HepG2 (cell line): ENCODE measurements around the gene TNFAIP2. TPM values are rescaled to one million over a fixed set of nuclear protein-coding genes. Genes with fewer than 3 reads are reported as not detected.

Source experiments
- AGO2 ChIP-seq: fragments of 200-400 bp; formaldehyde crosslinking; optimal IDR thresholded peaks from 2 replicates; pipeline ENCODE3; 2017; ENCODE audit warnings: mild to moderate bottlenecking, low read depth, low read length, moderate library complexity
- GATAD2A ChIP-seq: IDR thresholded peaks from 2 replicates; pipeline ENCODE4 v1.6.1; 2016
- HNRNPK ChIP-seq: fragments of 200-400 bp; formaldehyde crosslinking; IDR thresholded peaks from 2 replicates; pipeline ENCODE4 v1.6.1; 2018; ENCODE audit warnings: low read length, low read depth, moderate library complexity, mild to moderate bottlenecking; ENCODE audit not compliant: poor library complexity, severe bottlenecking
- HNRNPLL ChIP-seq: fragments of 200-400 bp; formaldehyde crosslinking; IDR thresholded peaks from 2 replicates; pipeline ENCODE4 v1.6.1; 2017; ENCODE audit warnings: mild to moderate bottlenecking, low read depth, low read length; ENCODE audit not compliant: poor library complexity, severe bottlenecking
- MEF2D ChIP-seq: sonication (generic); formaldehyde crosslinking; IDR thresholded peaks from 2 replicates; pipeline ENCODE4 v1.5.1; 2020; ENCODE audit warnings: mild to moderate bottlenecking, missing genetic modification reagents
- POLR2A ChIP-seq, 2 experiments: IDR thresholded peaks; 2 replicates each; pipeline ENCODE4 v1.6.1; 2011; ENCODE audit warnings: low read depth in 2 of 2, low read length in 2 of 2, mild to moderate bottlenecking in 1 of 2, moderate library complexity in 1 of 2; ENCODE audit not compliant: insufficient read depth in 1 of 2
- RBFOX2 ChIP-seq: fragments of 200-400 bp; formaldehyde crosslinking; IDR thresholded peaks from 2 replicates; pipeline ENCODE4 v1.6.1; 2017; ENCODE audit warnings: low read depth, mild to moderate bottlenecking, low read length
- RNF2 ChIP-seq: fragments of 450-650 bp; conservative IDR thresholded peaks from 2 replicates; pipeline ENCODE4 v1.6.1; 2016; ENCODE audit warnings: low read depth
- SAFB2 ChIP-seq: sonication (generic); formaldehyde crosslinking; IDR thresholded peaks from 2 replicates; pipeline ENCODE4 v1.5.1; 2020; ENCODE audit warnings: missing genetic modification reagents, low read depth, mild to moderate bottlenecking, borderline replicate concordance
- ZC3H13 ChIP-seq: sonication (generic); formaldehyde crosslinking; IDR thresholded peaks from 2 replicates; pipeline ENCODE4 v1.8.1; 2023; ENCODE audit warnings: mild to moderate bottlenecking, missing genetic modification reagents, moderate library complexity
- ZEB1 ChIP-seq: IDR thresholded peaks from 2 replicates; pipeline ENCODE4 v1.6.1; 2012; ENCODE audit warnings: mild to moderate bottlenecking, low read depth, inconsistent platforms; ENCODE audit not compliant: insufficient replicate concordance
- ZFP41 ChIP-seq: sonication (generic); formaldehyde crosslinking; IDR thresholded peaks from 2 replicates; pipeline ENCODE4 v1.4.0; 2020; ENCODE audit warnings: mild to moderate bottlenecking, missing genetic modification reagents, borderline replicate concordance
- ZNF205 ChIP-seq: IDR thresholded peaks from 2 replicates; pipeline ENCODE4 v1.6.1; 2018; ENCODE audit warnings: missing biosample characterization, missing genetic modification reagents
- polyA plus RNA-seq, 8 experiments: library from polyadenylated mRNA; depleted of rRNA in 3 of 8; stranded (reverse) in 7 of 8; unstranded in 1 of 8; fragments of >200 nt; fragmentation: Illumina TruSeq in 4 of 8; extraction: Trizol in 4 of 8; gene quantifications; 2 replicates each; pipeline versions ENCODE4 v1.2.1 to v1.2.3, GENCODE V29; 2011 to 2016; ENCODE audit warnings: low read depth in 4 of 8, missing spikeins in 1 of 8, mixed read lengths in 1 of 8; ENCODE audit not compliant: insufficient read depth in 1 of 8
- total RNA-seq, 5 experiments: library from RNA; depleted of rRNA; stranded (reverse); fragments of >200 nt; fragmentation: Illumina TruSeq; extraction: Trizol; gene quantifications; 2 replicates each; pipeline ENCODE4 v1.2.3, GENCODE V29; 2016; ENCODE audit warnings: low read depth in 1 of 5
- TF ChIP-seq, protein P1 (sequence below): sonication (generic); formaldehyde crosslinking; IDR thresholded peaks from 2 replicates; pipeline ENCODE4 v1.5.0; 2020; ENCODE audit warnings: missing genetic modification reagents
- TF ChIP-seq, protein P2 (sequence below): sonication (generic); formaldehyde crosslinking; IDR thresholded peaks from 2 replicates; pipeline ENCODE4 v1.5.1; 2020; ENCODE audit warnings: missing genetic modification reagents, mild to moderate bottlenecking, borderline replicate concordance
- TF ChIP-seq, protein P3 (sequence below): sonication (generic); formaldehyde crosslinking; IDR thresholded peaks from 2 replicates; pipeline ENCODE4 v1.5.1; 2020; ENCODE audit warnings: mild to moderate bottlenecking, missing genetic modification reagents, moderate library complexity
- TF ChIP-seq, protein P4 (sequence below): sonication (generic); formaldehyde crosslinking; IDR thresholded peaks from 2 replicates; pipeline ENCODE4 v1.5.0; 2020; ENCODE audit warnings: mild to moderate bottlenecking, missing genetic modification reagents, moderate library complexity
- TF ChIP-seq, protein P5 (sequence below), 2 experiments: sonication (generic) in 1 of 2; formaldehyde crosslinking in 1 of 2; IDR thresholded peaks; 2 replicates each; pipeline versions ENCODE4 v1.4.0 to v1.6.1; 2018 to 2020; ENCODE audit warnings: missing genetic modification reagents in 2 of 2, borderline replicate concordance in 1 of 2, low read depth in 1 of 2, mild to moderate bottlenecking in 1 of 2, missing biosample characterization in 1 of 2

The TNFAIP2 gene
- total and polyA plus RNA-seq, 2 of the 13 experiments (the other 11 are each of a cell fraction or from before 2014, with no cell fraction given), result 0.46 to 1.5 TPM

DNA sequence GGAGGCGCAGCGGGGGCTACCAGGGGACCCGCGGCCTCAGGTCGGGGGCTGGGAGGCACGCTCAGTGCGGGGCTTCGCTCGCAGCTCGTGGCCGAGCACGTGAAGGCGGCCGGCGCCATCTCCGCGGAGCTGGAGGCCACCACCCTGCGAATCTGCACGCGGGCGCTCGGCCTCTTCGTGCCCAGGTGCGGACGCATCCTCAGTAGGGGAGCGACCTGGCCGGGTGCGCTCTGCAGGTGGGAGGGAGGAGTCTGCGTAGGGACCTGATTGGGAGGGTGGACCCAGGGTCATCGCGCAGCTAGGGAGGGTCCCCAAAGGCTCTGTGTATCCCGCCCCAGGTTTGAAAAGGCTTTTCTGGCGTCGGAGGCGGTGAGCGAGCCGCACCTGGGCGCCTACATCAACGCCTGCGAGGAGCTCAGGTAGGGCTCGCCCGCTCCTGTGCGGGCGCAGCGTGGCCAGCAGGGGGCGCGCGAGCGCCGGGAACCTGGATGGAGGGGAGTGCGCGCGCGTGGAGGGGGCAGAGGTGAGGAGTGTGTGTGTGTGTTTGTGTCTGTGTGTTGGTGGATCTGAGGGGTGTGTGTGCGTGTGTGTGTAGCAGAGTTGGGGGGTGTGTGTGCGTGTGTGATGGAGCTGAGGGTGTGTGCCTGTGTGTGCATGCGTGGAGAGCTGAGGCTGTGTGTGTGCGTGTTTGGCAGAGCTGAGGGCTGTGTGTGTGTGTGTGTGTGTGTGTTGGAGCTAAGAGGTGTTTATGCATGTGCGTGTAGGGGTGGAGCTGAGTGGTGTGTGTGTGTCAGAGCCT lies 18.4 kb upstream of the TNFAIP2 start (continued):
- TF ChIP-seq MEF2D (CRISPR knock-in tag) (0 out of 2 replicates have a peak, but pooled peaks have one; percentile 43), ZNF205 (CRISPR knock-in tag) (peak; percentile 41; the same call in 1 of the 2 replicates), RBFOX2 (peak; percentile 72), ZFP41 (CRISPR knock-in tag) (no peak), AGO2 (peak; percentile 97), HNRNPK (peak; percentile 82), ZEB1 (peak; percentile 70), RNF2 (no peak), ZC3H13 (CRISPR knock-in tag) (peak; percentile 85), POLR2A (IDR thresholded peaks at IDR 0.05; ENCODE audit: insufficient read depth in 1 of 2, low read depth in 2 of 2, low read length in 2 of 2) (peak in 1 of 2 experiments; percentile 47; a peak in 1 of 4 replicates), HNRNPLL (peak; percentile 3), SAFB2 (CRISPR knock-in tag) (0 out of 2 replicates have a peak, but pooled peaks have one; percentile 75), GATAD2A (CRISPR knock-in tag) (0 out of 2 replicates have a peak, but pooled peaks have one; percentile 39)
- TF ChIP-seq, protein P1, sequence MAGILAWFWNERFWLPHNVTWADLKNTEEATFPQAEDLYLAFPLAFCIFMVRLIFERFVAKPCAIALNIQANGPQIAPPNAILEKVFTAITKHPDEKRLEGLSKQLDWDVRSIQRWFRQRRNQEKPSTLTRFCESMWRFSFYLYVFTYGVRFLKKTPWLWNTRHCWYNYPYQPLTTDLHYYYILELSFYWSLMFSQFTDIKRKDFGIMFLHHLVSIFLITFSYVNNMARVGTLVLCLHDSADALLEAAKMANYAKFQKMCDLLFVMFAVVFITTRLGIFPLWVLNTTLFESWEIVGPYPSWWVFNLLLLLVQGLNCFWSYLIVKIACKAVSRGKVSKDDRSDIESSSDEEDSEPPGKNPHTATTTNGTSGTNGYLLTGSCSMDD, result no peak
- TF ChIP-seq, protein P2, sequence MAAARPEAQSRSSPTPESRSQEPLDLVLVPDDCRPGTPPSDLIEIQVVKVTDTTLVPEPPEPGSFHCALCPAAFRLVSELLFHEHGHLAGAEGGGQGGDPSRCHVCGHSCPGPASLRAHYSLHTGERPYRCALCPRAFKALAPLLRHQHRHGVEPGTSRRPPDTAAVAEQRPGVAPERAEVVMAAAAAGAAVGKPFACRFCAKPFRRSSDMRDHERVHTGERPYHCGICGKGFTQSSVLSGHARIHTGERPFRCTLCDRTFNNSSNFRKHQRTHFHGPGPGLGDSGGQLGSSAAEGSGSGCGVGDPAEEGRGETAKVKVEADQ (CRISPR knock-in tag), result 0 out of 2 replicates have a peak, but pooled peaks have one; percentile 38
- TF ChIP-seq, protein P3, sequence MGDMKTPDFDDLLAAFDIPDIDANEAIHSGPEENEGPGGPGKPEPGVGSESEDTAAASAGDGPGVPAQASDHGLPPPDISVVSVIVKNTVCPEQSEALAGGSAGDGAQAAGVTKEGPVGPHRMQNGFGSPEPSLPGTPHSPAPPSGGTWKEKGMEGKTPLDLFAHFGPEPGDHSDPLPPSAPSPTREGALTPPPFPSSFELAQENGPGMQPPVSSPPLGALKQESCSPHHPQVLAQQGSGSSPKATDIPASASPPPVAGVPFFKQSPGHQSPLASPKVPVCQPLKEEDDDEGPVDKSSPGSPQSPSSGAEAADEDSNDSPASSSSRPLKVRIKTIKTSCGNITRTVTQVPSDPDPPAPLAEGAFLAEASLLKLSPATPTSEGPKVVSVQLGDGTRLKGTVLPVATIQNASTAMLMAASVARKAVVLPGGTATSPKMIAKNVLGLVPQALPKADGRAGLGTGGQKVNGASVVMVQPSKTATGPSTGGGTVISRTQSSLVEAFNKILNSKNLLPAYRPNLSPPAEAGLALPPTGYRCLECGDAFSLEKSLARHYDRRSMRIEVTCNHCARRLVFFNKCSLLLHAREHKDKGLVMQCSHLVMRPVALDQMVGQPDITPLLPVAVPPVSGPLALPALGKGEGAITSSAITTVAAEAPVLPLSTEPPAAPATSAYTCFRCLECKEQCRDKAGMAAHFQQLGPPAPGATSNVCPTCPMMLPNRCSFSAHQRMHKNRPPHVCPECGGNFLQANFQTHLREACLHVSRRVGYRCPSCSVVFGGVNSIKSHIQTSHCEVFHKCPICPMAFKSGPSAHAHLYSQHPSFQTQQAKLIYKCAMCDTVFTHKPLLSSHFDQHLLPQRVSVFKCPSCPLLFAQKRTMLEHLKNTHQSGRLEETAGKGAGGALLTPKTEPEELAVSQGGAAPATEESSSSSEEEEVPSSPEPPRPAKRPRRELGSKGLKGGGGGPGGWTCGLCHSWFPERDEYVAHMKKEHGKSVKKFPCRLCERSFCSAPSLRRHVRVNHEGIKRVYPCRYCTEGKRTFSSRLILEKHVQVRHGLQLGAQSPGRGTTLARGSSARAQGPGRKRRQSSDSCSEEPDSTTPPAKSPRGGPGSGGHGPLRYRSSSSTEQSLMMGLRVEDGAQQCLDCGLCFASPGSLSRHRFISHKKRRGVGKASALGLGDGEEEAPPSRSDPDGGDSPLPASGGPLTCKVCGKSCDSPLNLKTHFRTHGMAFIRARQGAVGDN (CRISPR knock-in tag), result peak; percentile 77
- TF ChIP-seq, protein P4, sequence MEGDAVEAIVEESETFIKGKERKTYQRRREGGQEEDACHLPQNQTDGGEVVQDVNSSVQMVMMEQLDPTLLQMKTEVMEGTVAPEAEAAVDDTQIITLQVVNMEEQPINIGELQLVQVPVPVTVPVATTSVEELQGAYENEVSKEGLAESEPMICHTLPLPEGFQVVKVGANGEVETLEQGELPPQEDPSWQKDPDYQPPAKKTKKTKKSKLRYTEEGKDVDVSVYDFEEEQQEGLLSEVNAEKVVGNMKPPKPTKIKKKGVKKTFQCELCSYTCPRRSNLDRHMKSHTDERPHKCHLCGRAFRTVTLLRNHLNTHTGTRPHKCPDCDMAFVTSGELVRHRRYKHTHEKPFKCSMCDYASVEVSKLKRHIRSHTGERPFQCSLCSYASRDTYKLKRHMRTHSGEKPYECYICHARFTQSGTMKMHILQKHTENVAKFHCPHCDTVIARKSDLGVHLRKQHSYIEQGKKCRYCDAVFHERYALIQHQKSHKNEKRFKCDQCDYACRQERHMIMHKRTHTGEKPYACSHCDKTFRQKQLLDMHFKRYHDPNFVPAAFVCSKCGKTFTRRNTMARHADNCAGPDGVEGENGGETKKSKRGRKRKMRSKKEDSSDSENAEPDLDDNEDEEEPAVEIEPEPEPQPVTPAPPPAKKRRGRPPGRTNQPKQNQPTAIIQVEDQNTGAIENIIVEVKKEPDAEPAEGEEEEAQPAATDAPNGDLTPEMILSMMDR (CRISPR knock-in tag), result peak; percentile 99
- TF ChIP-seq, protein P5, sequence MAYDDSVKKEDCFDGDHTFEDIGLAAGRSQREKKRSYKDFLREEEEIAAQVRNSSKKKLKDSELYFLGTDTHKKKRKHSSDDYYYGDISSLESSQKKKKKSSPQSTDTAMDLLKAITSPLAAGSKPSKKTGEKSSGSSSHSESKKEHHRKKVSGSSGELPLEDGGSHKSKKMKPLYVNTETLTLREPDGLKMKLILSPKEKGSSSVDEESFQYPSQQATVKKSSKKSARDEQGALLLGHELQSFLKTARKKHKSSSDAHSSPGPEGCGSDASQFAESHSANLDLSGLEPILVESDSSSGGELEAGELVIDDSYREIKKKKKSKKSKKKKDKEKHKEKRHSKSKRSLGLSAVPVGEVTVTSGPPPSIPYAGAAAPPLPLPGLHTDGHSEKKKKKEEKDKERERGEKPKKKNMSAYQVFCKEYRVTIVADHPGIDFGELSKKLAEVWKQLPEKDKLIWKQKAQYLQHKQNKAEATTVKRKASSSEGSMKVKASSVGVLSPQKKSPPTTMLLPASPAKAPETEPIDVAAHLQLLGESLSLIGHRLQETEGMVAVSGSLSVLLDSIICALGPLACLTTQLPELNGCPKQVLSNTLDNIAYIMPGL (CRISPR knock-in tag; IDR thresholded peaks at IDR 0.05; ENCODE audit: borderline replicate concordance in 1 of 2, low read depth in 1 of 2), result peak; percentile 51; a peak in 3 of 4 replicates
